ENCODE results near the gene GNG12.

Gene GNG12

DNA sequence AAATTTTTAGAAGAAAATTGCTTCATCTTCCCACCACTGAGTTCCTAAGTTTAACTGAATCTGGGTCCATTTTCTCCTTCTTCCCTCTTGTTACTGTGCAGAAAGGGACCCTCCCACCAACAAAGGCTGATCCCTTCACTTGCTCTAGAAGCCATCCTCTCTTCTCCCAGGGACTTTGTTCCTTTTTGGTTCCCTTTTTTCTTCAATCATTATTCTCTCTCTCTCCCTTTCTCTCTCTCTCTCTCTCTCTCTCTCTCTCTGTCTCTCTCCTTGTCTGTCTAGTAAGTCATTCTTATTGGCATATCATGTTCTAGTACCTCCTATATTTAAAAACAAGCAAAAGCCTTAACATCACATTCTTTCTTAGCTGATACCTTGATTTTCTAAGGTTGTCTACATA, 180.0 kb downstream of the GNG12 start:
- H3K4me2 ChIP-seq, result peak overlapping the region; percentile 53
- H3K27me3 ChIP-seq (ENCODE audit: insufficient read depth, low read depth), result no peaks in the 10 kb centered on the region
- H4K20me1 ChIP-seq (ENCODE audit: insufficient read depth), result no peaks in the 10 kb centered on the region
- H2AFZ ChIP-seq (ENCODE audit: low read depth), result peak overlapping the region; percentile 34; the same call in 1 of the 2 replicates
- H3K9ac ChIP-seq, result peak overlapping the region; percentile 9; the same call in 1 of the 2 replicates
- H3K4me1 ChIP-seq (ENCODE audit: low read depth, poor library complexity, severe bottlenecking), result peaks cover 56% of the 10 kb centered on the region
- H3K27ac ChIP-seq, result peak overlapping the region; percentile 80
- H3K36me3 ChIP-seq (ENCODE audit: insufficient read depth), result no peaks in the 10 kb centered on the region
- no peaks in the 10 kb centered on the region for H3K79me2 ChIP-seq (ENCODE audit: insufficient read depth, low read depth)
- TF ChIP-seq, protein P1, sequence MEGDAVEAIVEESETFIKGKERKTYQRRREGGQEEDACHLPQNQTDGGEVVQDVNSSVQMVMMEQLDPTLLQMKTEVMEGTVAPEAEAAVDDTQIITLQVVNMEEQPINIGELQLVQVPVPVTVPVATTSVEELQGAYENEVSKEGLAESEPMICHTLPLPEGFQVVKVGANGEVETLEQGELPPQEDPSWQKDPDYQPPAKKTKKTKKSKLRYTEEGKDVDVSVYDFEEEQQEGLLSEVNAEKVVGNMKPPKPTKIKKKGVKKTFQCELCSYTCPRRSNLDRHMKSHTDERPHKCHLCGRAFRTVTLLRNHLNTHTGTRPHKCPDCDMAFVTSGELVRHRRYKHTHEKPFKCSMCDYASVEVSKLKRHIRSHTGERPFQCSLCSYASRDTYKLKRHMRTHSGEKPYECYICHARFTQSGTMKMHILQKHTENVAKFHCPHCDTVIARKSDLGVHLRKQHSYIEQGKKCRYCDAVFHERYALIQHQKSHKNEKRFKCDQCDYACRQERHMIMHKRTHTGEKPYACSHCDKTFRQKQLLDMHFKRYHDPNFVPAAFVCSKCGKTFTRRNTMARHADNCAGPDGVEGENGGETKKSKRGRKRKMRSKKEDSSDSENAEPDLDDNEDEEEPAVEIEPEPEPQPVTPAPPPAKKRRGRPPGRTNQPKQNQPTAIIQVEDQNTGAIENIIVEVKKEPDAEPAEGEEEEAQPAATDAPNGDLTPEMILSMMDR (conservative IDR thresholded peaks at IDR 0.05; ENCODE audit: low read depth, low read length), result no peak
- no peak overlapping the region for H3K4me3 ChIP-seq (IDR thresholded peaks at IDR 0.05; ENCODE audit: insufficient read depth, low read depth, low read length)

- Histone ChIP-seq H4K20me1 (ENCODE audit: insufficient read depth) (no peaks in the 10 kb centered on the region), H3K27me3 (ENCODE audit: insufficient read depth, low read depth) (no peaks in the 10 kb centered on the region), H3K4me2 (peak overlapping the region; percentile 53), H3K9ac (no peak overlapping the region; the same call in 1 of the 2 replicates), H3K4me3 (IDR thresholded peaks at IDR 0.05; ENCODE audit: insufficient read depth, low read depth, low read length) (no peak overlapping the region), H3K27ac (peak overlapping the region; percentile 80), H3K36me3 (ENCODE audit: insufficient read depth) (no peaks in the 10 kb centered on the region), H2AFZ (ENCODE audit: low read depth) (peak overlapping the region; percentile 34; the same call in 1 of the 2 replicates), H3K79me2 (ENCODE audit: insufficient read depth, low read depth) (no peaks in the 10 kb centered on the region), H3K4me1 (ENCODE audit: low read depth, poor library complexity, severe bottlenecking) (peaks cover 54% of the 10 kb centered on the region)
- TF ChIP-seq, protein P1 (conservative IDR thresholded peaks at IDR 0.05; ENCODE audit: low read depth, low read length), result no peak
Measured at GRCh38 chr1:67652800-67653199, 180.5 kb downstream of the GNG12 start.
